GM20000 (cell line): Measurements from ENCODE around the gene KRT31.
"Not testable (repeated sequence)": the region's sequence is repeated elsewhere in the genome, so short reads cannot be mapped to it uniquely, and the experiment has no call there.

Source experiments
- DNase-seq: peaks from one replicate; pipeline ENCODE4 v3.0.0; 2012; ENCODE audit warnings: low spot score
- CTCF ChIP-seq: IDR thresholded peaks from 2 replicates; pipeline ENCODE4 v1.5.1; 2012; ENCODE audit warnings: mild to moderate bottlenecking, control low read depth; ENCODE audit errors: extremely low read depth, missing control alignments

The KRT31 gene

DNA sequence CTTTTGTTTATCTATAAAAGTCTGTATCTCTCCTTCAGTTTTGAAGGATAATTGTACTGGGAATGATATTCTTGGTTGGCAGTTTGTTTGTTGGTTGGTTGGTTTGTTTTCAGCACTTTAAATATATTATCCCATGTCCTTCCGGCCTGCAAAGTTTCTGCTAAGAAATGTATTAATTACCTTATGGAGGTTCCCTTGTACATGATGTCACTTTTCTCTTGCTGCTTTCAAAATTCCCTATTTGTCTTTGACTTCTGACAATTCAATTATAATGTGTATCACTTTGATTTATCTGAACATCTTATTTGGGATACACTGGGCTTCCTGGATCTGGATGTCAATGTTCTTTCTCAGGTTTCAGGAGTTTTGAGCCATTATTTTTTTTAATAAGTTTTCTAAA is 11.2 kb downstream of the KRT31 start:
- TF ChIP-seq CTCF: no peak
- DNase-seq: no peak

GRCh38 chr17:41383690-41384089 is 13.7 kb downstream of the KRT31 start:
- TF ChIP-seq CTCF: no peak
- DNase-seq: no peak

GRCh38 chr17:41382394-41382793 is 15.0 kb downstream of the KRT31 start:
- DNase-seq: no peak
- TF ChIP-seq CTCF: no peak

DNA sequence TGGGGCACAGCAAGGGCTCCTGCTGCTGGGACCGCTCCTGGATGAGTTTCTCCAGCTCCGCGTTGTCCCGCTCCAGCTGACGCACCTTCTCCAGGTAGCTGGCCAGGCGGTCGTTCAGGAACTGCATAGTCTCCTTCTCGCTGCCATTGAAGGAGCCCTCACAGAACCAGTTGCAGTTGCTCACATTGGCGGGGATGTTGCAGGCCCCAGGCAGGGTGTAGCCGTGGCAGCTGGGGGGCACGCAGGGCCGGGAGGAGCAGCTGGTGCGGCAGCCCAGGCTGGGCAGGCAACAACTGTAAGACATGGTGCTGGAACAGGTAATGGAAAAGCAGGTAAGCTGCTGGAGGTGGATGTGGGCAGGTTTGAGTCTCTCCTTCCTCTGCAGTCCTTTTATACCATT is 15.5 kb downstream of the KRT31 start, which contains the start of gene KRT34:
TSS of gene KRT34 (minus strand) at position 364 of the 400 bp plus-strand sequence. CDS start at position 304, 60 bp downstream.
- DNase-seq: not testable (repeated sequence)

DNA sequence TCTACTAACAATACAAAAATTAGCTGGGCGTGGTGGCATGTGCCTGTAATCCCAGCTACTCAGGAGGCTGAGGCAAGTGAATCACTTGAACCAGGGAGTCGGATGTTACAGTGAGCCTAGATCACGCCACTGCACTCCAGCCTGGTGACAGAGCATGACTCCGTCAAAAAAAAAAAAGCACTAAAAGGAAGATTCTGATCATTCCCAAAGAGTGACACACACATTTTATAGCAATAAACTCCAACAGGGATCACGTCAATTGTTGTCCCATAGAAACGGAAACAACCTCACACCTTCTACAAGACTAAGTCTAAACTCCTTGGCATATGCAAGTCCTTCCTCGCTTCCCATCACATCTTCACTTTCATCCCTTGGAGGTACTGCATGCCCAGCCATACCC is 17.3 kb downstream of the KRT31 start:
- DNase-seq: not testable (repeated sequence)

- TF ChIP-seq CTCF: no peak
- no peak for DNase-seq
Observed at GRCh38 chr17:41377546-41377945, 19.9 kb downstream of the KRT31 start.

GRCh38 chr17:41369713-41370112 is 27.7 kb downstream of the KRT31 start, which contains the start of gene KRT33B:
Gene KRT33B, minus strand, starts transcription at chr17:41369813. Its CDS starts 63 bp downstream, at chr17:41369750.
- DNase-seq: no peak
- no peak for TF ChIP-seq CTCF

- no peak for TF ChIP-seq CTCF
- no peak for DNase-seq
Observed at GRCh38 chr17:41369023-41369422, 28.4 kb downstream of the KRT31 start.
